HepG2 (cell line): ENCODE data around the gene CDK2AP2. TPM values are rescaled to one million over a fixed set of nuclear protein-coding genes. Genes with fewer than 3 reads are reported as not detected.

ENCODE experiments used
- GATAD1 ChIP-seq: IDR thresholded peaks from 2 replicates; pipeline ENCODE4 v1.6.1; 2016; ENCODE audit warnings: missing genetic modification reagents, missing compliant biosample characterization
- JUNB ChIP-seq: sonication (generic); formaldehyde crosslinking; IDR thresholded peaks from 2 replicates; pipeline ENCODE4 v1.8.0; 2022; ENCODE audit warnings: missing genetic modification reagents, mild to moderate bottlenecking, borderline replicate concordance
- MATR3 ChIP-seq: sonication (generic); formaldehyde crosslinking; IDR thresholded peaks from 2 replicates; pipeline ENCODE4 v1.4.0; 2020; ENCODE audit warnings: missing genetic modification reagents
- MIER3 ChIP-seq: IDR thresholded peaks from 2 replicates; pipeline ENCODE4 v1.6.1; 2016; ENCODE audit warnings: missing compliant biosample characterization, borderline replicate concordance
- NBN ChIP-seq: fragments of 450-650 bp; conservative IDR thresholded peaks from 2 replicates; pipeline ENCODE4 v1.6.1; 2017
- NFKBIZ ChIP-seq: IDR thresholded peaks from 2 replicates; pipeline ENCODE4 v1.6.1; 2018; ENCODE audit warnings: missing genetic modification reagents, missing compliant biosample characterization
- SMAD1 ChIP-seq: sonication (generic); formaldehyde crosslinking; IDR thresholded peaks from 2 replicates; pipeline ENCODE4 v1.4.0; 2020; ENCODE audit warnings: missing genetic modification reagents, low read depth, mild to moderate bottlenecking, borderline replicate concordance
- SP140L ChIP-seq: sonication (generic); formaldehyde crosslinking; IDR thresholded peaks from 2 replicates; pipeline ENCODE4 v1.4.0; 2020; ENCODE audit warnings: missing genetic modification reagents, borderline replicate concordance
- TARDBP ChIP-seq: sonication (generic); formaldehyde crosslinking; IDR thresholded peaks from 2 replicates; pipeline ENCODE4 v1.8.0; 2022; ENCODE audit warnings: mild to moderate bottlenecking, missing genetic modification reagents
- ZMYM2 ChIP-seq: sonication (generic); formaldehyde crosslinking; IDR thresholded peaks from 2 replicates; pipeline ENCODE4 v1.8.0; 2022; ENCODE audit warnings: mild to moderate bottlenecking, missing genetic modification reagents
- ZNF3 ChIP-seq: IDR thresholded peaks from 2 replicates; pipeline ENCODE4 v1.7.0; 2017; ENCODE audit warnings: inconsistent platforms
- ZNF841 ChIP-seq: sonication (generic); formaldehyde crosslinking; IDR thresholded peaks from 2 replicates; pipeline ENCODE4 v1.8.1; 2023; ENCODE audit warnings: missing genetic modification reagents, borderline replicate concordance
- ZSCAN29 ChIP-seq: sonication (generic); formaldehyde crosslinking; conservative IDR thresholded peaks from 2 replicates; pipeline ENCODE4 v1.4.0; 2020; ENCODE audit warnings: mild to moderate bottlenecking, missing genetic modification reagents
- polyA plus RNA-seq, 8 experiments: library from polyadenylated mRNA; depleted of rRNA in 3 of 8; stranded (reverse) in 7 of 8; unstranded in 1 of 8; fragments of >200 nt; fragmentation: Illumina TruSeq in 4 of 8; extraction: Trizol in 4 of 8; gene quantifications; 2 replicates each; pipeline versions ENCODE4 v1.2.1 to v1.2.3, GENCODE V29; 2011 to 2016; ENCODE audit warnings: low read depth in 4 of 8, missing spikeins in 1 of 8, mixed read lengths in 1 of 8; ENCODE audit not compliant: insufficient read depth in 1 of 8
- total RNA-seq, 5 experiments: library from RNA; depleted of rRNA; stranded (reverse); fragments of >200 nt; fragmentation: Illumina TruSeq; extraction: Trizol; gene quantifications; 2 replicates each; pipeline ENCODE4 v1.2.3, GENCODE V29; 2016; ENCODE audit warnings: low read depth in 1 of 5
- TF ChIP-seq, protein P1 (sequence below), 2 experiments: sonication (generic) in 1 of 2; formaldehyde crosslinking in 1 of 2; IDR thresholded peaks; 2 replicates each; pipeline versions ENCODE4 v1.4.0 to v1.6.1; 2016 to 2020; ENCODE audit warnings: borderline replicate concordance in 1 of 2, low read depth in 1 of 2, mild to moderate bottlenecking in 1 of 2, missing genetic modification reagents in 1 of 2
- TF ChIP-seq, protein P2 (sequence below): conservative IDR thresholded peaks from 2 replicates; pipeline ENCODE4 v1.6.1; 2018; ENCODE audit warnings: missing genetic modification reagents
- TF ChIP-seq, protein P3 (sequence below): sonication (generic); formaldehyde crosslinking; IDR thresholded peaks from 2 replicates; pipeline ENCODE4 v1.4.0; 2020; ENCODE audit warnings: mild to moderate bottlenecking, missing genetic modification reagents

CDK2AP2 gene
- total and polyA plus RNA-seq, 2 of the 13 experiments (the other 11 are each of a cell fraction or from before 2014, with no cell fraction given): 15.0 to 23.2 TPM

DNA sequence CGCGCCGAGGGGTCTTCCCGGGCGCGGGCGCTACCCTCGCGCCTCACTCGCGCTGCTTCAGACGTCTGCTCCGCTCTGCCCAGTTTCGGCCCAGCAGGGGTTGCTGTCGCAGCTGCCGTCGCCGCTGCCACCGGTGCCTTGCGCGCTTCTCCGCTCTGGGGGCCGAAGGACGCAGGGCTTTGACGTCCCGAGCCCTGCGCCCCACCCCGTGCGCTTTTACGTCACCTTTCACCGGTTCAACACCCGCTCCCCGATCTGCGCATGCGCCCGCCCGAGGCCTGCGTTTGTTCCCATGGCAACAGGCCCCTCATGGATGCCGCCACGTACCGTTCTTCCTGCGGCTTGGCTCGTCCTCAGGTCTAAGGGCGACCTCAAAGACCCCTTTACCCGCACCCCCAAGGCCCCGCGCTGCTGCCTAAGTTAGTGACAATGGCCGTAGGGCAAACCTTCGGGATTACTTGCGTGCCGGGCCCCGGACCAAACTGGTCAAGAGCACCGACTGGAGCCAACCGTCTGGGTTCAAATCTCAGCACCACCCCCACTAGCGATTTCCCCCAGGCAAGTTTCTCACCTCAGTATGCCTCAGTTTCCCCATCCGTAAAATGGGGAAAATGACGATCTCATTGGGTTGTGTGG lies 642 bp upstream of the CDK2AP2 start (continued):
- TF ChIP-seq, protein P1, sequence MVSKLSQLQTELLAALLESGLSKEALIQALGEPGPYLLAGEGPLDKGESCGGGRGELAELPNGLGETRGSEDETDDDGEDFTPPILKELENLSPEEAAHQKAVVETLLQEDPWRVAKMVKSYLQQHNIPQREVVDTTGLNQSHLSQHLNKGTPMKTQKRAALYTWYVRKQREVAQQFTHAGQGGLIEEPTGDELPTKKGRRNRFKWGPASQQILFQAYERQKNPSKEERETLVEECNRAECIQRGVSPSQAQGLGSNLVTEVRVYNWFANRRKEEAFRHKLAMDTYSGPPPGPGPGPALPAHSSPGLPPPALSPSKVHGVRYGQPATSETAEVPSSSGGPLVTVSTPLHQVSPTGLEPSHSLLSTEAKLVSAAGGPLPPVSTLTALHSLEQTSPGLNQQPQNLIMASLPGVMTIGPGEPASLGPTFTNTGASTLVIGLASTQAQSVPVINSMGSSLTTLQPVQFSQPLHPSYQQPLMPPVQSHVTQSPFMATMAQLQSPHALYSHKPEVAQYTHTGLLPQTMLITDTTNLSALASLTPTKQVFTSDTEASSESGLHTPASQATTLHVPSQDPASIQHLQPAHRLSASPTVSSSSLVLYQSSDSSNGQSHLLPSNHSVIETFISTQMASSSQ (IDR thresholded peaks at IDR 0.05; ENCODE audit: low read depth): no peak
- TF ChIP-seq, protein P1 (CRISPR knock-in tag; IDR thresholded peaks at IDR 0.05; ENCODE audit: borderline replicate concordance): no peak
- TF ChIP-seq, protein P2, sequence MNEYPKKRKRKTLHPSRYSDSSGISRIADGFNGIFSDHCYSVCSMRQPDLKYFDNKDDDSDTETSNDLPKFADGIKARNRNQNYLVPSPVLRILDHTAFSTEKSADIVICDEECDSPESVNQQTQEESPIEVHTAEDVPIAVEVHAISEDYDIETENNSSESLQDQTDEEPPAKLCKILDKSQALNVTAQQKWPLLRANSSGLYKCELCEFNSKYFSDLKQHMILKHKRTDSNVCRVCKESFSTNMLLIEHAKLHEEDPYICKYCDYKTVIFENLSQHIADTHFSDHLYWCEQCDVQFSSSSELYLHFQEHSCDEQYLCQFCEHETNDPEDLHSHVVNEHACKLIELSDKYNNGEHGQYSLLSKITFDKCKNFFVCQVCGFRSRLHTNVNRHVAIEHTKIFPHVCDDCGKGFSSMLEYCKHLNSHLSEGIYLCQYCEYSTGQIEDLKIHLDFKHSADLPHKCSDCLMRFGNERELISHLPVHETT (CRISPR knock-in tag): 0 out of 2 replicates have a peak, but pooled peaks have one; percentile 60
- TF ChIP-seq ZNF841 (CRISPR knock-in tag) (no peak), TARDBP (no peak), ZMYM2 (CRISPR knock-in tag) (0 out of 2 replicates have a peak, but pooled peaks have one; percentile 34), ZNF3 (CRISPR knock-in tag) (no peak), JUNB (no peak), NBN (no peak), GATAD1 (CRISPR knock-in tag) (peak; percentile 91), MATR3 (CRISPR knock-in tag) (no peak), ZSCAN29 (CRISPR knock-in tag) (no peak), MIER3 (CRISPR knock-in tag) (peak; percentile 30; the same call in 1 of the 2 replicates), SMAD1 (CRISPR knock-in tag) (no peak), NFKBIZ (CRISPR knock-in tag) (no peak), SP140L (CRISPR knock-in tag) (no peak)
- TF ChIP-seq, protein P3, sequence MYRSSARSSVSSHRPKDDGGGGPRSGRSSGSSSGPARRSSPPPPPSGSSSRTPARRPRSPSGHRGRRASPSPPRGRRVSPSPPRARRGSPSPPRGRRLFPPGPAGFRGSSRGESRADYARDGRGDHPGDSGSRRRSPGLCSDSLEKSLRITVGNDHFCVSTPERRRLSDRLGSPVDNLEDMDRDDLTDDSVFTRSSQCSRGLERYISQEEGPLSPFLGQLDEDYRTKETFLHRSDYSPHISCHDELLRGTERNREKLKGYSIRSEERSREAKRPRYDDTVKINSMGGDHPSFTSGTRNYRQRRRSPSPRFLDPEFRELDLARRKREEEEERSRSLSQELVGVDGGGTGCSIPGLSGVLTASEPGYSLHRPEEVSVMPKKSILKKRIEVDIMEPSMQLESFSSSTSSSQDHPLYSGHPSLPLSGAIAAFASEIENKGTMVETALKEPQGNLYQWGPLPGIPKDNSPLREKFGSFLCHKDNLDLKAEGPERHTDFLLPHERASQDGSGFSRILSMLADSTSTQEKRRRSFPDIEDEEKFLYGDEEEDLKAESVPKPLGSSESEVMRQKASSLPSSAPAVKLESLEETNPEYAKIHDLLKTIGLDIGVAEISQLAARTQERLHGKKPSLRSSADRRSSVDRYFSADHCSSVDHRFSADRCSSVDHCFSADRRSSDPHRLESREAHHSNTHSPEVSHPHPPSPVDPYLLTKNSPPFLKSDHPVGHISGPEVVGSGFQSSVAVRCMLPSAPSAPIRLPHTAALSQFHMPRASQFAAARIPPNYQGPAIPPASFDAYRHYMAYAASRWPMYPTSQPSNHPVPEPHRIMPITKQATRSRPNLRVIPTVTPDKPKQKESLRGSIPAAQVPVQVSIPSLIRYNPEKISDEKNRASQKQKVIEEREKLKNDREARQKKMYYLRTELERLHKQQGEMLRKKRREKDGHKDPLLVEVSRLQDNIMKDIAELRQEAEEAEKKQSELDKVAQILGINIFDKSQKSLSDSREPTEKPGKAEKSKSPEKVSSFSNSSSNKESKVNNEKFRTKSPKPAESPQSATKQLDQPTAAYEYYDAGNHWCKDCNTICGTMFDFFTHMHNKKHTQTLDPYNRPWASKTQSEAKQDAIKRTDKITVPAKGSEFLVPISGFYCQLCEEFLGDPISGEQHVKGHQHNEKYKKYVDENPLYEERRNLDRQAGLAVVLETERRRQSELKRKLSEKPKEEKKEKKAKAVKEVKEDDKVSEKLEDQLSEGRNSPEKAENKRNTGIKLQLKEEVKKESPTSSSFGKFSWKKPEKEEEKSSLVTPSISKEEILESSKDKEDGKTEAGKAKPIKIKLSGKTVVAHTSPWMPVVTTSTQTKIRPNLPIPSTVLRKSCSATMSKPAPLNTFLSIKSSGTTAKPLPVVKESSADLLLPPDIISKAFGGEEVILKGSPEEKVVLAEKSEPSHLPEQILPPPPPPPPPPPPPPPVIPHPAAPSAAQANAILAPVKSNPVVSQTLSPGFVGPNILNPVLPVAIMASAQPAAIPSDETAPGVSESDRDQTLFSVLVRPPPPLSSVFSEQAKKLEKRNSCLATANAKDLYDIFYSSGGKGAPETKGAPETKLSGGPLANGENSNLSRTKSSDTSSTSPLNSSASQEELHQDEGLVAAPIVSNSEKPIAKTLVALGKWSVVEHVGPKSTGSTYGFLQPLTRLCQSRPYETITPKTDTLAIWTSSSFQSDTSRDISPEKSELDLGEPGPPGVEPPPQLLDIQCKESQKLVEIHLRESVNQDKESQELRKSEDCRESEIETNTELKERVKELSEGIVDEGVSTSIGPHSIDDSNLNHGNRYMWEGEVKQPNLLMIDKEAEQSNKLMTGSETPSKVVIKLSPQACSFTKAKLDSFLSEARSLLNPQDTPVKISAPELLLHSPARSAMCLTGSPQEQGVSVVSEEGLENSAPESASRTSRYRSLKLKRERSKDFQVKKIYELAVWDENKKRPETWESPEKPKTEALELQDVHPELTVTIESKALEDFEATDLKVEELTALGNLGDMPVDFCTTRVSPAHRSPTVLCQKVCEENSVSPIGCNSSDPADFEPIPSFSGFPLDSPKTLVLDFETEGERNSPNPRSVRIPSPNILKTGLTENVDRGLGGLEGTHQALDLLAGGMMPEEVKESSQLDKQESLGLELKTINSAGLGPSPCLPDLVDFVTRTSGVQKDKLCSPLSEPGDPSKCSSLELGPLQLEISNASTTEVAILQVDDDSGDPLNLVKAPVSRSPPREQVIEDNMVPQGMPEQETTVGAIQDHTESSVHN (CRISPR knock-in tag): no peak
